T-helper 17 cell (primary cell): ENCODE data around the gene FAM171A2. TPM values are rescaled to one million over a fixed set of nuclear protein-coding genes. Genes with fewer than 3 reads are reported as not detected.
"Not testable (repeated sequence)": the region's sequence is repeated elsewhere in the genome, so short reads cannot be mapped to it uniquely, and the experiment has no call there.

ENCODE experiments used
- ATAC-seq: fragments of 150-1000 bp; cut with Tn5 transposase; 2 replicates; pipeline ENCODE4 v1.10.0; 2021; ENCODE audit warnings: mild to moderate bottlenecking, moderate library complexity
- DNase-seq, 3 donors: peaks; one replicate each; pipeline versions ENCODE4 v3.0.0 to v3.0.0-alpha.2; 2020 to 2021
- H3K9me3 ChIP-seq: one replicate; pipeline ENCODE4 v1.7.0; 2013; ENCODE audit warnings: low read length, mild to moderate bottlenecking; ENCODE audit not compliant: control insufficient read depth, poor library complexity, severe bottlenecking
- H3K27ac Mint-ChIP-seq: one replicate; pipeline ENCODE4 v1.8.0; 2022; ENCODE audit warnings: mild to moderate bottlenecking, moderate library complexity, mixed read lengths
- H3K27me3 Mint-ChIP-seq: one replicate; pipeline ENCODE4 v1.8.0; 2022; ENCODE audit warnings: mixed read lengths
- H3K36me3 Mint-ChIP-seq: one replicate; pipeline ENCODE4 v1.8.0; 2022; ENCODE audit warnings: low read depth, mixed read lengths
- H3K4me1 Mint-ChIP-seq: one replicate; pipeline ENCODE4 v1.8.0; 2022; ENCODE audit warnings: mild to moderate bottlenecking, mixed read lengths
- H3K4me3 Mint-ChIP-seq: one replicate; pipeline ENCODE4 v1.8.0; 2022; ENCODE audit warnings: mild to moderate bottlenecking, moderate library complexity, mixed read lengths
- total RNA-seq, 4 donors: library from RNA in 2 of 4; stranded (reverse) in 2 of 4; gene quantifications; one replicate each; pipeline ENCODE4 v1.2.3 and lab custom pipeline; 2022 to 2026

The FAM171A2 gene
- total RNA-seq, 2 donors from 2014 or later, result 0.07 to 0.31 TPM

GRCh38 chr17:44343510-44344209 lies 20.0 kb downstream of the FAM171A2 start:
- Mint-ChIP-seq H3K4me3 (no peak overlapping the region), H3K4me1 (peaks cover 21% of the 10 kb centered on the region), H3K36me3 (no peaks in the 10 kb centered on the region), H3K27me3 (peaks cover 8% of the 10 kb centered on the region), H3K27ac (peak overlapping the region; percentile 9)
- no peaks in the 10 kb centered on the region for H3K9me3 ChIP-seq
- DNase-seq (no peak), ATAC-seq (no peak)

DNA sequence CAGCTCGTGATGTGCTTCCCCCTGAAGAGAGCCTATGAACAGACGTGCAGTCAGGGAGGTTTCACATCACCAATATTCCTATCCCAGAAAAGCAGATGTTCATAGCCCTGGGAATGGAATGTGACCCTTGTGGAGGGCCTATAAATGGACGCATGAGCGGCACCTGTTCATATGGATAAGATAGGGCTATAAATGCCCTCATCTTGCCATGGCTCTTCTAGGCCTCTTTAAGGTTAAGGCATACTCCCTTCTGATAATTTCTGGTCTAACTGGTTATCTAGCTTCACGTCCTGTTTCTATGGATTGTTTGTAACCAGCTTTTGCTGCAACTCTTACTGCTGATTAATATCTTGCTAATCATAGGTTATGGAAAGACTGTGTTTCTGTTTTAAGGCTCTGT lies 23.1 kb downstream of the FAM171A2 start:
- H3K4me3 Mint-ChIP-seq, H3K9me3 ChIP-seq, H3K36me3 Mint-ChIP-seq, H3K27ac Mint-ChIP-seq, DNase-seq, ATAC-seq: not testable (repeated sequence)
- peaks cover 12% of the 10 kb centered on the region for H3K27me3 Mint-ChIP-seq
- peaks cover 15% of the 10 kb centered on the region for H3K4me1 Mint-ChIP-seq

DNA sequence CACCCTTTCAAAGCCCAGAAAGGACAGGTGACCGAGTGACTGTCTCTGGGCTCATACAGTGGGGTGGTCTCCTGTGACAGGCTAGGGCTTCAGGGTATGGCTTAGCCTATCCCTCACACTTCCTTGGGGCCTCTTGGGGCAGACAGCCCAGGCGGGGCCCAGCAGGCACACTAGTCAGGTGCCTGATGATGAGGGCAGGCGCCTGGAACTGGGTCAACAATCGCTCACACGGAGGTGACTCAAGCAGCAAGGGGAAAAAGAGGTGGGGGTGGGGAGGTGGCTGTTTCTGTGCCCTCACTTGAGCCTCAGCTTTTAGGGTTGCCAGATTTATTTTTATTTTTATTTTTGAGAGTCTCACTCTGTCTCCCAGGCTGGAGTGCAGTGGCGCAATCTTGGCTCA lies 25.0 kb downstream of the FAM171A2 start:
- Mint-ChIP-seq H3K4me3 (no peak overlapping the region), H3K27me3 (peaks cover 12% of the 10 kb centered on the region), H3K36me3 (no peaks in the 10 kb centered on the region), H3K27ac (peak overlapping the region; percentile 70), H3K4me1 (peaks cover 5% of the 10 kb centered on the region)
- H3K9me3 ChIP-seq, result no peaks in the 10 kb centered on the region
- ATAC-seq (peak; percentile 90), DNase-seq (peak in 1 of 3 donors; percentile 23)

DNA sequence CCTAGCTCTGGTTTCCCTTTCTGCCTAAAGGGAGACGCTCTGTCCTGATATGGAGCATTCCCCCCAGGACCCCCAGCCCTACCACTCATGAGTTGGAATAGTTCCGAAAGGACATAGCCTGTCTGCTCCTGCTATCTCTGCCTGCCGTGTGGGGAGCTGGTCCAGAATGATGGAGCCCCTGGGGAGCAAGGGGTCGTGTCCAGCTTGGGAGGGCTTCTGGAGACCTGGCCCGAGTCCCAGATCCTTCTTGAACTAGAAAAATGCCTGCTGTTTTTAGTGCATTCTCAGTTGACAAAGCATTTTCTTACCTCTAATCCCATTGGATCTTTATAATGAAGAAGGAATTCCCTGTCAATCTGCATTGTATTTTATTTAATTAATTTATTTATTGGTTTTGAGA lies 27.7 kb downstream of the FAM171A2 start:
- H3K36me3 Mint-ChIP-seq, result no peaks in the 10 kb centered on the region
- ATAC-seq (no peak), DNase-seq (no peak)
- H3K9me3 ChIP-seq, result no peaks in the 10 kb centered on the region
- H3K27me3 Mint-ChIP-seq, result peaks cover 7% of the 10 kb centered on the region
- H3K27ac Mint-ChIP-seq, result no peak overlapping the region
- H3K4me3 Mint-ChIP-seq, result no peak overlapping the region
- H3K4me1 Mint-ChIP-seq, result peaks cover 10% of the 10 kb centered on the region

- ATAC-seq, result no peak
- Mint-ChIP-seq H3K4me1 (peaks cover 10% of the 10 kb centered on the region), H3K36me3 (no peaks in the 10 kb centered on the region)
These were observed 28.1 kb downstream of the FAM171A2 start for GRCh38 chr17:44335564-44335963.

DNA sequence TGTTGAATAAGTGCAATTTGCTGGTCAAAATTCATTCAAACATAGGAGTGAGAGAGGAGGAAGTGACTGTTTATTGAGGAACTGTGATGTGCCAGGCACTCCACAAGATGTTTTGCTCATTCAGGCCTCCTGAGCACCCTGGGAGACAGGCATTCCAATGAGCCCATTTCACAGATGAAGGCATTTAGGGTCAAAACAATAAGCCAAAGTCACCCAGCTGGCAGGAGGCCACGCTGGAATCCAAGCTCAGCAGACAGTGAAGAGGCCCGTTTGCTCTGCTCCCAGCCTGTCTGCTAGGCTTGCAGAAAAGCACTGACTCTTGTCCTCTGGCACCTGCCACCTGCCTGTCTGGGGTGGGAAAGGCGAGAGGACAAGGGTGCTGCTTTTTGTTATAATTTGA lies 28.9 kb downstream of the FAM171A2 start:
- no peaks in the 10 kb centered on the region for H3K9me3 ChIP-seq
- Mint-ChIP-seq H3K4me1 (peaks cover 10% of the 10 kb centered on the region), H3K27me3 (peaks cover 4% of the 10 kb centered on the region), H3K4me3 (no peak overlapping the region), H3K36me3 (no peaks in the 10 kb centered on the region), H3K27ac (peak overlapping the region; percentile 41)
- DNase-seq, result no peak
- no peak for ATAC-seq

More at GRCh38 chr17:44335564-44335963, 28.1 kb downstream of the FAM171A2 start:
- H3K9me3 ChIP-seq, result no peaks in the 10 kb centered on the region
- Mint-ChIP-seq H3K4me3 (no peak overlapping the region), H3K27ac (no peak overlapping the region), H3K27me3 (peaks cover 4% of the 10 kb centered on the region)
- no peak for DNase-seq

- Mint-ChIP-seq H3K27me3 (peaks cover 4% of the 10 kb centered on the region), H3K36me3 (no peaks in the 10 kb centered on the region), H3K4me1 (peaks cover 10% of the 10 kb centered on the region), H3K4me3 (no peak overlapping the region), H3K27ac (peak overlapping the region; percentile 41)
- ATAC-seq (no peak), DNase-seq (no peak)
- no peaks in the 10 kb centered on the region for H3K9me3 ChIP-seq
These were observed 29.3 kb downstream of the FAM171A2 start for GRCh38 chr17:44334315-44334714.

- H3K27me3 Mint-ChIP-seq, result peaks cover 4% of the 10 kb centered on the region
- H3K36me3 Mint-ChIP-seq, result no peaks in the 10 kb centered on the region
- DNase-seq (no peak), ATAC-seq (no peak)
- H3K27ac Mint-ChIP-seq, result no peak overlapping the region
- no peak overlapping the region for H3K4me3 Mint-ChIP-seq
- peaks cover 6% of the 10 kb centered on the region for H3K4me1 Mint-ChIP-seq
- H3K9me3 ChIP-seq, result no peaks in the 10 kb centered on the region
These were observed 30.3 kb downstream of the FAM171A2 start for GRCh38 chr17:44333371-44333770.

GRCh38 chr17:44331249-44331760 lies 32.3 kb downstream of the FAM171A2 start:
- peak; percentile 34 for ATAC-seq
- no peaks in the 10 kb centered on the region for H3K27me3 Mint-ChIP-seq
- DNase-seq, result peak in 2 of 3 donors; percentile 43 to 66
- no peaks in the 10 kb centered on the region for H3K9me3 ChIP-seq
- peaks cover 11% of the 10 kb centered on the region for H3K4me1 Mint-ChIP-seq
- H3K4me3 Mint-ChIP-seq, result no peak overlapping the region
- no peak overlapping the region for H3K27ac Mint-ChIP-seq
- no peaks in the 10 kb centered on the region for H3K36me3 Mint-ChIP-seq

GRCh38 chr17:44330263-44330662 lies 33.4 kb downstream of the FAM171A2 start:
- H3K9me3 ChIP-seq, ATAC-seq, DNase-seq, H3K27ac Mint-ChIP-seq, H3K36me3 Mint-ChIP-seq, H3K27me3 Mint-ChIP-seq, H3K4me3 Mint-ChIP-seq: not testable (repeated sequence)
- H3K4me1 Mint-ChIP-seq, result peaks cover 14% of the 10 kb centered on the region

DNA sequence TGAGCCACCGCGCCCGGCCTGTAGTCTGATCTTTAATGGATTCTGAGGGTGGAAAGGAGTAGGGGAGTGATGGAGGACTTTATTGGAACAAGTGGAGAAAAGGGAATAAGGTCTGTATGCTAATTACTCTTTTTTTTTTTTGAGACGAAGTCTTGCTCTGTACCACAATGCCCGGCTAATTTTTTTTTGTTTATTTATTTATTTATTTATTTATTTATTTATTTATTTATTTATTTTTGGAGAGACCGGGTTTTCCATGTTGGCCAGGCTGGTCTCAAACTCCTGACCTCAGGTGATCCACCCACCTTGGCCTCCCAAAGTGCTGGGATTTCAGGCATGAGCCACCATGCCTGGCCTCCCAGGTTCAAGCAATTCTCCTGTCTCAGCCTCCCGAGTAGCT lies 34.1 kb downstream of the FAM171A2 start:
- not testable (repeated sequence) for H3K36me3 Mint-ChIP-seq, ATAC-seq, H3K27ac Mint-ChIP-seq, H3K27me3 Mint-ChIP-seq, DNase-seq, H3K4me3 Mint-ChIP-seq, H3K9me3 ChIP-seq
- peaks cover 16% of the 10 kb centered on the region for H3K4me1 Mint-ChIP-seq

DNA sequence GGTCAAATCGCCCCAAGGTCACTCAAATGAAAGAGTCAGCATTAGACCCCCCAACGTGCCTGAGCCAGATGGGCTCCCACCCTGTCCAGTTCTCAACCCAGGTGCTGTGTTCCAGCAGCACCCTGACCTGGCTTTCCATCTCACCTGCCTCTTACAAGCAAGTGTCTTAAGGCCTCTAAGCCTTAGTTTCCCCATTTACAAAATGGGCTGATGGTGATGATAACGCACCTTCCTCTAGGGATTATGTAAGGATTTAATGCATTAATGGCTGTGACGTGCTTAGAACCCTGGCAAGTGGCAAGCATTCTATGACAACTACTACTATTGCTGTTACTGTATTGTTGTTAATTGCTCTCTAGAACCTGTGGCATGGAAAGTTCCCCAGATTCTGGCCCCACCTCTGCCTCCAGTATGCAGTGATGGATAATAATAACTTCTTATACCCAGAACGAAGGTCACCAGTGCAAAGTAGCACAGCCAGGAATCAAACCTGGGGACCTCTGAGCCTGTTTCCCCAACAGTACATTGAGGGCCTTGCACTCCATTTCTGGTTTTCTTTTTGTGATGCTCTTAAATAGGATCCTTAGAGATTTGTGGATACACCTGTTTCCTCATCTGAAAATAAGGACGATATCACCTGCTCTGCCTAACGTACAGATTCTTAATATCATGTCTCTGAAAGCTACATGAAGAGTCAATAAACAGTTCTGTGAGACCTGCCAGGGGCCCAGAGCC lies 35.8 kb downstream of the FAM171A2 start:
- Mint-ChIP-seq H3K27ac (peak overlapping the region; percentile 96), H3K4me3 (peak overlapping the region; percentile 12), H3K36me3 (no peaks in the 10 kb centered on the region), H3K4me1 (peaks cover 21% of the 10 kb centered on the region), H3K27me3 (no peaks in the 10 kb centered on the region)
- DNase-seq, result no peak
- H3K9me3 ChIP-seq, result no peaks in the 10 kb centered on the region
- ATAC-seq, result no peak

DNA sequence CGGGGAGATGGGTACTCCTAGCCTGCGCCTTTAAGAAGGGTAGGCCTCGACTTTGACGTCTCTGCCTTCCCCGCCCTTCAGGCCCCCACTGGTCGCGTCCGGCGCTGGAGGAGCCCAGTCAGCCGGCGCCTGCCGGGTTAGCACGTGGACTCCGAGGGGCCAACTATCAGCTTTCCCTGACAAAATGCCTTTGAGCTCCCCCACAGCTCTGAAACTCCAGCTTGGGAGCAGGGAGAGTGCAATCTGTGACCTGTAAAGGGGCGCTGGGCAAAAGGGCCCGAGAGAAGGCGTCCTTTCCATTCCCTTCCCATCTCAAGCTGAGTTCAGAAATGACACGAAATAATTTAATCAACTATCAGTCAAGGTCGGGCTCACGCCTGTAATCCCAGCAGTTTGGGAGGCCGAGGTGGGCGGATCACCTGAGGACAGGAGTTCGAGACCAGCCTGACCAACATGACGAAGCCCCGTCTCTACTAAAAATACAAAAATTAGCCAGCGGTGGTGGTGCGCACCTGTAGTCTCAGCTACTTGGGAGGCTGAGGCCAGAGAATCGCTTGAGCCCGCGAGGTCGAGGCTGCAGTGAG lies 36.7 kb downstream of the FAM171A2 start:
- Mint-ChIP-seq H3K27ac (peak overlapping the region; percentile 96), H3K27me3 (no peaks in the 10 kb centered on the region), H3K4me1 (peaks cover 21% of the 10 kb centered on the region), H3K36me3 (no peaks in the 10 kb centered on the region), H3K4me3 (peak overlapping the region; percentile 93)
- DNase-seq (peak; percentile 87 to 89 (median 87)), ATAC-seq (peak; percentile 81)
- H3K9me3 ChIP-seq, result no peaks in the 10 kb centered on the region
